BJ (cell line): ENCODE results near the gene TEX47. TPM values are rescaled to one million over a fixed set of nuclear protein-coding genes. Genes with fewer than 3 reads are reported as not detected.

Source experiments
- CTCF ChIA-PET: fragments of 350-600 bp; formaldehyde crosslinking; extraction: SDS; loops from one replicate; lab custom pipeline; 2021; ENCODE audit warnings: antibody characterized with exemption, inconsistent platforms; lab: Yijun Ruan, JAX
- POLR2A ChIA-PET: fragments of 300-600 bp; sonication (Branson Sonifier 250); formaldehyde crosslinking; extraction: SDS; loops from one replicate; lab custom pipeline; 2021; ENCODE audit warnings: antibody characterized with exemption; lab: Charles Lee
- DNase-seq: peaks from one replicate; pipeline ENCODE4 v3.0.0-alpha.2; 2011; ENCODE audit warnings: low read depth
- H3K27me3 ChIP-seq: 2 replicates; pipeline ENCODE4 v1.6.0; 2011; ENCODE audit warnings: low read length; ENCODE audit not compliant: control insufficient read depth, insufficient read depth
- H3K36me3 ChIP-seq: 2 replicates; pipeline ENCODE4 v1.5.1; 2011; ENCODE audit warnings: low read length; ENCODE audit not compliant: control insufficient read depth, insufficient read depth
- H3K4me3 ChIP-seq: 2 replicates; pipeline ENCODE4 v1.5.1; 2011; ENCODE audit warnings: low read depth, mild to moderate bottlenecking, control low read depth, low read length
- polyA plus RNA-seq: library from polyadenylated mRNA; depleted of rRNA; stranded (reverse); fragments of >200 nt; gene quantifications from 2 replicates; pipeline ENCODE4 v1.2.3, GENCODE V29; 2011
- TF ChIP-seq, protein P1 (sequence below): IDR thresholded peaks from 2 replicates; pipeline ENCODE4 v1.5.1; 2011; ENCODE audit warnings: low read depth, mild to moderate bottlenecking, control low read depth, inconsistent platforms, low read length, moderate library complexity; ENCODE audit not compliant: insufficient read depth

TEX47 gene
- polyA plus RNA-seq, 1 experiment, result not detected

DNA sequence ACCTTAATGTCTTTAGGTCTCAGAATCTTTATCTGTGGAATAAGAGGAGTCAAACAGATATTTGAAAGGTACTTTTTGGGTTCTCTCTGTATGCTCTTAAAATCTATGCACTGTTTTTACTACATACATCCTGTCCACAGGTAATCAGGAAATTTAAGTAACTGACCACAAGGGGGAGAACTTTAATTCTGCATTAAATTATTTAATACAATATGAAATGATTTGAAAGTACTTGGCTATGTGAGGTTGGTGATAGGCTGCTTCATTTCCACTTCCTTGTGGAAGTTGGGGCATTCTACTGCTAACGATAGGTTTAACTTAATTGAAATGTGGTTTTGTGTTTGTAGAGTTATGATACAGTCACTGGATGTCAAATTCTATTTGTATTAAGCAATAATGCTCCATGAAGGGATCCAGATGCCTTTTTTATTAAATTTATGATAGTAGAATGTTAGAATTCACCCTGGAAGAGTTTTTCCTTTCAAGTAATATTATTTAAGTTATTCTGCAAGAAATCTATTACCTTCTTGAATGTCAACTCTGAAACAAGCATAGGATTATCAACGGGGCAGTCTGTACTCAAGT lies 6.0 kb downstream of the TEX47 start:
- Histone ChIP-seq H3K4me3 (no peak overlapping the region), H3K27me3 (no peaks in the 10 kb centered on the region), H3K36me3 (no peaks in the 10 kb centered on the region)
- DNase-seq, result no peak
- TF ChIP-seq, protein P1, sequence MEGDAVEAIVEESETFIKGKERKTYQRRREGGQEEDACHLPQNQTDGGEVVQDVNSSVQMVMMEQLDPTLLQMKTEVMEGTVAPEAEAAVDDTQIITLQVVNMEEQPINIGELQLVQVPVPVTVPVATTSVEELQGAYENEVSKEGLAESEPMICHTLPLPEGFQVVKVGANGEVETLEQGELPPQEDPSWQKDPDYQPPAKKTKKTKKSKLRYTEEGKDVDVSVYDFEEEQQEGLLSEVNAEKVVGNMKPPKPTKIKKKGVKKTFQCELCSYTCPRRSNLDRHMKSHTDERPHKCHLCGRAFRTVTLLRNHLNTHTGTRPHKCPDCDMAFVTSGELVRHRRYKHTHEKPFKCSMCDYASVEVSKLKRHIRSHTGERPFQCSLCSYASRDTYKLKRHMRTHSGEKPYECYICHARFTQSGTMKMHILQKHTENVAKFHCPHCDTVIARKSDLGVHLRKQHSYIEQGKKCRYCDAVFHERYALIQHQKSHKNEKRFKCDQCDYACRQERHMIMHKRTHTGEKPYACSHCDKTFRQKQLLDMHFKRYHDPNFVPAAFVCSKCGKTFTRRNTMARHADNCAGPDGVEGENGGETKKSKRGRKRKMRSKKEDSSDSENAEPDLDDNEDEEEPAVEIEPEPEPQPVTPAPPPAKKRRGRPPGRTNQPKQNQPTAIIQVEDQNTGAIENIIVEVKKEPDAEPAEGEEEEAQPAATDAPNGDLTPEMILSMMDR, result peak; percentile 39
- ChIA-PET CTCF (no interaction called here), POLR2A (no interaction called here)

DNA sequence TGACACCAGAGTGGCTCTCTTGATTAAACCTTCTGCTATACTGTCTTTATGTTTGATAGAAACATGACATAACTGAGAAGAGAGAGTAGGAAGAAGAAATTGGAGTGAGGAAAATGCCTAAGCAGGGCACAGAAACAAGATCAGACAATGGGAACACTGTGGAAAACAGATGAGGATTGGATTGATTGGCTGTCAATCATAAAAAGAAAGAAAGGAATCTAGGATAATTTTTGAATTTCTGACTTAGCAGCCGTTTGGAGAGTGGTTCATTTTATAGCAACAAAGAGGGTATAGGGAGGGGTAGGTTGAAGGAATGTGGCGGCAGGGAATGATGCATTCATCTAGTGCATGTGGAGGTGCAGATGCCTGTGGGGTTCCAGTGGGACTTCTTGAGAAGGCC lies 7.8 kb downstream of the TEX47 start:
- Histone ChIP-seq H3K27me3 (no peaks in the 10 kb centered on the region), H3K4me3 (no peak overlapping the region), H3K36me3 (no peaks in the 10 kb centered on the region)
- ChIA-PET CTCF (no interaction called here), POLR2A (no interaction called here)
- TF ChIP-seq, protein P1, result no peak
- DNase-seq, result no peak

DNA sequence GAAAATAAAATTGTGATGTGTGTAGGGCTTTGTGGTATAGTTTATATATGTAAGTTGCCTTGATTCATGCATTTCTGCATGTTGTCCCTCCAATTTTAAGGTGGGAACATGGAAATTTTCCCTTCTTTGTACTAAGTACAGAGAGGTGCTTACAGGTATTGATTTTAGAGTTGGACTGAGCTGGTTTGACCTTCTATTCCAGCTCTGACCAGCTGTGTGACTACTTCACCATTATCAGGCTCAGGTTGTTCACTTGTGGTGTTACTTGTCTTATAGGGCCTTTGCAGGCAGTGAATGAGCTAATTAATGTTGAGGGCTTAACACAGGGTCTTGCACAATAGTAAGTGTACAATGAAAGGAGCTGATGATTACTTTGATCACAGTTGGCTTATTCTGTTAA lies 19.7 kb downstream of the TEX47 start:
- CTCF ChIA-PET, result interaction anchor here (1.2 kb wide), 1 partner anchor 9 kb away, joined by 3 read pairs; no protein-coding TSS in a partner anchor
- DNase-seq, result no peak
- Histone ChIP-seq H3K36me3 (no peaks in the 10 kb centered on the region), H3K4me3 (no peak overlapping the region), H3K27me3 (no peaks in the 10 kb centered on the region)
- TF ChIP-seq, protein P1, result no peak
- POLR2A ChIA-PET, result no interaction called here

DNA sequence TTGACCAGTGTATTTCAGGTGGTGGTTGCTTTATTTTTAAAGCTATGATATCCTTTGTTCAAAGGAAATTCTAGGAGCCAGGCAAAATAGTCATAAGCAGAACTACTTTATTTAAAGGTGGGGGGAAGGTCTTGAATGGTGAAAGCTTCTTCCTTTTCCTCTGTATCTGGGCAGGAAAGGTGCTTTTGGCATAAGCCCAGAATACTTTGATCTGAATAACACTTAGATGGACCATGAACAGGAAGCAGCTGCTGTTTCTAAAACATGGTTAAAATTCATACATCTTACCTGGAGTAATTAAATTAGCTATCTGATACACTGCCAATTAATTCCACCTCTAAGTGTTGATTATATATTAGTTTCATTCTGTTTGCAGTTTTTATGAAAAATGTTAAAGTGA lies 22.8 kb downstream of the TEX47 start:
- H3K36me3 ChIP-seq, result no peaks in the 10 kb centered on the region
- H3K4me3 ChIP-seq, result no peak overlapping the region
- ChIA-PET POLR2A (no interaction called here), CTCF (no interaction called here)
- DNase-seq, result no peak
- no peaks in the 10 kb centered on the region for H3K27me3 ChIP-seq
- TF ChIP-seq, protein P1, result no peak

DNA sequence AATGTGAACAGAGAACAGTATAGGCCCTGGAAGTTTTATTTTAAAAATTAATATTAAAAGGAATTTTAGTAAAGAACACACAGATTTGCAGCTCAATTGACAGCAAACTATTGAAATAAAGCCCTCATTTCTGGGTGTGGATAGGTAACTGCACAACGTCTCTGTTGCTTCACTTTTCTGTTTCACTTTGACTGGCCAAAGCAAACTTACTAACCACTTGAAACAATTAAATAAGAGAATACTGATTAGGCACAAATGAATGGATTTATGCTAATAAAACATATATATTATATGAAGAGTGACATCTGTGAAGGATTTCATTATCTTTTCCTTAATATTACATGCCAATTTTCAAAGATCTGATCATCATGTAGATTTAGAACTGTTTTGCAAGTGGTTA lies 24.1 kb downstream of the TEX47 start:
- Histone ChIP-seq H3K36me3 (no peaks in the 10 kb centered on the region), H3K4me3 (no peak overlapping the region), H3K27me3 (no peaks in the 10 kb centered on the region)
- no peak for DNase-seq
- CTCF ChIA-PET, result no interaction called here
- TF ChIP-seq, protein P1, result no peak
- POLR2A ChIA-PET, result no interaction called here
